OCI-LY1 (cell line): Measurements from ENCODE around the gene LIMCH1.

Experiments used
- EZH2 ChIP-seq: fragments of 200-600 bp; sonication (generic), shearing (Covaris generic); IDR thresholded peaks from 2 replicates; pipeline ENCODE4 v1.8.0; 2017; ENCODE audit warnings: borderline replicate concordance, mixed run types, mild to moderate bottlenecking, antibody characterized with exemption, low read length, moderate library complexity, mixed read lengths
- TF ChIP-seq, protein P1 (sequence below): fragments of 200-600 bp; sonication (generic), shearing (Covaris generic); IDR thresholded peaks from 2 replicates; pipeline ENCODE4 v1.5.1; 2017; ENCODE audit warnings: mild to moderate bottlenecking, antibody characterized with exemption, low read length, moderate library complexity, mixed read lengths

DNA sequence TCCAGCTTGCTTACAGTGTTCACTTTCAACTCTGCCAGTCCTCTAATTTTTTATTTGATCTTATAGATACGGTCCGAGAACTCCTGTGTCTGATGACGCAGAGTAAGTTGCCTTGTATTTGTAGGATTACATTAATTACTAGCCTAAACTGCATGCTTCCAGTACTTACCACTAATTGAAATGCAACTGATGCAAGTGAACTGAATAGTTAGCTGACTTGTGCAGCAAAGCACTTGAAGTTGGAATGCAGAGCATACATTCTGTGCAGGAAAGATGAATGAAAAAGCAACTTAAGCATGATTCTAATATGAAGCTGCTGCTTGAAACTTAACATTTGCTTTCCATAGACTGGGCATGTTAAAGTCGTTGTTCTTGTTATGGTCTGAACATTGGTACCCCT lies 100.9 kb downstream of the LIMCH1 start:
- TF ChIP-seq, protein P1, sequence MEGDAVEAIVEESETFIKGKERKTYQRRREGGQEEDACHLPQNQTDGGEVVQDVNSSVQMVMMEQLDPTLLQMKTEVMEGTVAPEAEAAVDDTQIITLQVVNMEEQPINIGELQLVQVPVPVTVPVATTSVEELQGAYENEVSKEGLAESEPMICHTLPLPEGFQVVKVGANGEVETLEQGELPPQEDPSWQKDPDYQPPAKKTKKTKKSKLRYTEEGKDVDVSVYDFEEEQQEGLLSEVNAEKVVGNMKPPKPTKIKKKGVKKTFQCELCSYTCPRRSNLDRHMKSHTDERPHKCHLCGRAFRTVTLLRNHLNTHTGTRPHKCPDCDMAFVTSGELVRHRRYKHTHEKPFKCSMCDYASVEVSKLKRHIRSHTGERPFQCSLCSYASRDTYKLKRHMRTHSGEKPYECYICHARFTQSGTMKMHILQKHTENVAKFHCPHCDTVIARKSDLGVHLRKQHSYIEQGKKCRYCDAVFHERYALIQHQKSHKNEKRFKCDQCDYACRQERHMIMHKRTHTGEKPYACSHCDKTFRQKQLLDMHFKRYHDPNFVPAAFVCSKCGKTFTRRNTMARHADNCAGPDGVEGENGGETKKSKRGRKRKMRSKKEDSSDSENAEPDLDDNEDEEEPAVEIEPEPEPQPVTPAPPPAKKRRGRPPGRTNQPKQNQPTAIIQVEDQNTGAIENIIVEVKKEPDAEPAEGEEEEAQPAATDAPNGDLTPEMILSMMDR: no peak
- no peak for TF ChIP-seq EZH2
